ENCODE data around the gene MLEC. TPM values are rescaled to one million over a fixed set of nuclear protein-coding genes. Genes with fewer than 3 reads are reported as not detected.

MLEC gene
- total RNA-seq, 1 donor from 2014 or later: 98.1 TPM

- peak overlapping the region; percentile 68 for H3K27ac ChIP-seq
- intact Hi-C loops (cut with DNase I): no loop called here
- H3K4me3 ChIP-seq: no peak overlapping the region
- ATAC-seq (peak; percentile 91 to 92), DNase-seq (peak; percentile 63)
- no peak for TF ChIP-seq CTCF (IDR thresholded peaks at IDR 0.05)
- H3K9me3 ChIP-seq: no peaks in the 10 kb centered on the region
- H3K27me3 ChIP-seq (ENCODE audit: low read depth): no peaks in the 10 kb centered on the region
- peaks cover 48% of the 10 kb centered on the region for H3K36me3 ChIP-seq
- peaks cover 35% of the 10 kb centered on the region for H3K4me1 ChIP-seq
These were observed 16.5 kb downstream of the MLEC start for GRCh38 chr12:120703311-120703942.

GRCh38 chr12:120705618-120706017 is 18.7 kb downstream of the MLEC start:
- Histone ChIP-seq H3K9me3 (no peaks in the 10 kb centered on the region), H3K4me3 (no peak overlapping the region), H3K27me3 (ENCODE audit: low read depth) (no peaks in the 10 kb centered on the region), H3K4me1 (peaks cover 25% of the 10 kb centered on the region), H3K36me3 (peaks cover 26% of the 10 kb centered on the region), H3K27ac (no peak overlapping the region)
- peak in 1 of 2 donors; percentile 25 for ATAC-seq
- TF ChIP-seq CTCF (IDR thresholded peaks at IDR 0.05): no peak
- intact Hi-C loops (cut with DNase I): no loop called here
- no peak for DNase-seq

- no peak for TF ChIP-seq CTCF (IDR thresholded peaks at IDR 0.05)
- ATAC-seq: no peak
- H3K27ac ChIP-seq: no peak overlapping the region
- H3K4me3 ChIP-seq: no peak overlapping the region
- H3K36me3 ChIP-seq: peaks cover 22% of the 10 kb centered on the region
- H3K27me3 ChIP-seq (ENCODE audit: low read depth): no peaks in the 10 kb centered on the region
- H3K4me1 ChIP-seq: peaks cover 27% of the 10 kb centered on the region
- intact Hi-C loops (cut with DNase I): no loop called here
- no peaks in the 10 kb centered on the region for H3K9me3 ChIP-seq
- no peak for DNase-seq
These were observed 19.1 kb downstream of the MLEC start for GRCh38 chr12:120706029-120706428.

GRCh38 chr12:120708651-120709050 is 21.7 kb downstream of the MLEC start:
- ATAC-seq: no peak
- no peak overlapping the region for H3K27ac ChIP-seq

GRCh38 chr12:120710031-120710804 is 23.3 kb downstream of the MLEC start, which contains the start of gene UNC119B:
Gene UNC119B, plus strand, starts transcription at chr12:120710458. Its CDS starts 17 bp downstream, at chr12:120710475.
- intact Hi-C loops (cut with DNase I): loop anchor here (10.0 kb wide), 1 partner anchor 125 kb away; the partner anchor contains the start of gene POP5
- ATAC-seq: peak; percentile 92 to 94
- no peaks in the 10 kb centered on the region for H3K27me3 ChIP-seq (ENCODE audit: low read depth)

More at GRCh38 chr12:120708651-120709050, 21.7 kb downstream of the MLEC start:
- Histone ChIP-seq H3K4me3 (no peak overlapping the region), H3K4me1 (peaks cover 38% of the 10 kb centered on the region), H3K9me3 (no peaks in the 10 kb centered on the region), H3K27me3 (ENCODE audit: low read depth) (no peaks in the 10 kb centered on the region), H3K36me3 (peaks cover 11% of the 10 kb centered on the region)
- intact Hi-C loops (cut with DNase I): no loop called here
- TF ChIP-seq CTCF (IDR thresholded peaks at IDR 0.05): no peak
- no peak for DNase-seq

More at GRCh38 chr12:120710031-120710804, 23.3 kb downstream of the MLEC start, which contains the start of gene UNC119B:
- H3K4me1 ChIP-seq: peaks cover 35% of the 10 kb centered on the region
- H3K4me3 ChIP-seq: peak within 1 kb of the TSS; percentile 93
- peak within 1 kb of the TSS; percentile 92 for H3K27ac ChIP-seq
- H3K9me3 ChIP-seq: no peaks in the 10 kb centered on the region
- peaks cover 22% of the 10 kb centered on the region for H3K36me3 ChIP-seq
- no peak for TF ChIP-seq CTCF (IDR thresholded peaks at IDR 0.05)
- peak; percentile 85 for DNase-seq

Data from lower lobe of right lung (tissue), 2 donors.